B cell (primary cell): ENCODE results near the gene TSEN15.

Source experiments
- CTCF ChIP-seq: fragments of 200-600 bp; IDR thresholded peaks from one replicate; pipeline ENCODE4 v1.8.0; 2022; ENCODE audit warnings: antibody characterized with exemption, mild to moderate bottlenecking
- EZH2 ChIP-seq: IDR thresholded peaks from 2 replicates; pipeline ENCODE4 v1.6.1; 2012; ENCODE audit warnings: borderline replicate concordance, low read depth, mild to moderate bottlenecking, moderate library complexity, low read length; ENCODE audit not compliant: insufficient read depth, poor library complexity, severe bottlenecking

GRCh38 chr1:184056921-184057555 lies 5.5 kb downstream of the TSEN15 start:
- no peak for TF ChIP-seq CTCF
- TF ChIP-seq EZH2 = no peak
